SK-N-SH treated with all-trans-retinoic acid at 6 μM for 48 hours (cell line): ENCODE results near the gene IL31.
A peak's percentile ranks its signal among the peaks of the same experiment; 100 is the strongest.

Source experiments
- ATAC-seq: fragments of 200-7000 bp; cut with Tn5 transposase; 3 replicates; pipeline ENCODE4 v1.9.1; 2020; ENCODE audit warnings: mild to moderate bottlenecking, moderate library complexity
- ARNTL ChIP-seq: fragments of 450-650 bp; formaldehyde crosslinking; IDR thresholded peaks from 2 replicates; pipeline ENCODE4 v1.5.0; 2020; ENCODE audit warnings: low read depth, mild to moderate bottlenecking, moderate library complexity, borderline replicate concordance
- BACH2 ChIP-seq: fragments of 250-450 bp; sonication (Bioruptor Pico); IDR thresholded peaks from 2 replicates; pipeline ENCODE4 v1.9.0; 2021; ENCODE audit warnings: mild to moderate bottlenecking, borderline replicate concordance
- CSDC2 ChIP-seq: fragments of 250-450 bp; sonication (Bioruptor Pico); IDR thresholded peaks from 2 replicates; pipeline ENCODE4 v1.5.0; 2020; ENCODE audit warnings: mild to moderate bottlenecking, moderate library complexity
- ESRRG ChIP-seq: fragments of 250-450 bp; sonication (Bioruptor Pico); IDR thresholded peaks from 2 replicates; pipeline ENCODE4 v1.6.1; 2021; ENCODE audit warnings: mild to moderate bottlenecking
- GLIS3 ChIP-seq: fragments of 250-450 bp; sonication (Bioruptor Pico); IDR thresholded peaks from 2 replicates; pipeline ENCODE4 v1.5.0; 2020; ENCODE audit warnings: mild to moderate bottlenecking, moderate library complexity
- ISL1 ChIP-seq: fragments of 250-450 bp; sonication (Bioruptor Pico); IDR thresholded peaks from 2 replicates; pipeline ENCODE4 v2.1.2; 2022; ENCODE audit warnings: mild to moderate bottlenecking, moderate library complexity
- OSR1 ChIP-seq: fragments of 250-450 bp; sonication (Bioruptor Pico); IDR thresholded peaks from 2 replicates; pipeline ENCODE4 v1.8.0; 2022; ENCODE audit warnings: moderate library complexity, mild to moderate bottlenecking, inconsistent platforms
- PPARA ChIP-seq: fragments of 250-450 bp; sonication (Bioruptor Pico); IDR thresholded peaks from 2 replicates; pipeline ENCODE4 v1.5.0; 2020; ENCODE audit warnings: mild to moderate bottlenecking, borderline replicate concordance
- SNAI2 ChIP-seq: fragments of 250-450 bp; sonication (Bioruptor Pico); IDR thresholded peaks from 2 replicates; pipeline ENCODE4 v1.5.0; 2020; ENCODE audit warnings: mild to moderate bottlenecking, moderate library complexity
- TCF4 ChIP-seq: fragments of 250-450 bp; sonication (Bioruptor Pico); IDR thresholded peaks from 2 replicates; pipeline ENCODE4 v1.8.0; 2021; ENCODE audit warnings: mild to moderate bottlenecking, moderate library complexity, borderline replicate concordance
- TOX ChIP-seq: fragments of 250-450 bp; sonication (Bioruptor Pico); IDR thresholded peaks from 2 replicates; pipeline ENCODE4 v1.8.0; 2021; ENCODE audit warnings: mild to moderate bottlenecking, moderate library complexity, borderline replicate concordance
- ZC3H10 ChIP-seq: fragments of 250-450 bp; sonication (Bioruptor Pico); IDR thresholded peaks from 2 replicates; pipeline ENCODE4 v1.5.1; 2021; ENCODE audit warnings: mild to moderate bottlenecking, moderate library complexity
- ZFP3 ChIP-seq: fragments of 250-450 bp; sonication (Bioruptor Pico); IDR thresholded peaks from 2 replicates; pipeline ENCODE4 v1.5.0; 2020; ENCODE audit warnings: mild to moderate bottlenecking, moderate library complexity
- ZNF565 ChIP-seq: fragments of 450-650 bp; formaldehyde crosslinking; conservative IDR thresholded peaks from 2 replicates; pipeline ENCODE4 v1.5.0; 2020; ENCODE audit warnings: low read depth, mild to moderate bottlenecking, moderate library complexity
- ZNF70 ChIP-seq: fragments of 450-650 bp; formaldehyde crosslinking; IDR thresholded peaks from 2 replicates; pipeline ENCODE4 v1.5.0; 2020; ENCODE audit warnings: mild to moderate bottlenecking, moderate library complexity
- TF ChIP-seq, protein P1 (sequence below): fragments of 250-450 bp; sonication (Bioruptor Pico); IDR thresholded peaks from 2 replicates; pipeline ENCODE4 v1.8.0; 2020; ENCODE audit warnings: mild to moderate bottlenecking, moderate library complexity, borderline replicate concordance
- TF ChIP-seq, protein P2 (sequence below): fragments of 250-450 bp; sonication (Bioruptor Pico); IDR thresholded peaks from 2 replicates; pipeline ENCODE4 v1.5.0; 2020; ENCODE audit warnings: mild to moderate bottlenecking, moderate library complexity
- TF ChIP-seq, protein P3 (sequence below): fragments of 250-450 bp; sonication (Bioruptor Pico); IDR thresholded peaks from 2 replicates; pipeline ENCODE4 v1.8.0; 2021; ENCODE audit warnings: low read depth, mild to moderate bottlenecking, moderate library complexity, borderline replicate concordance
- TF ChIP-seq, protein P4 (sequence below): fragments of 250-450 bp; sonication (Bioruptor Pico); IDR thresholded peaks from 2 replicates; pipeline ENCODE4 v1.5.1; 2020; ENCODE audit warnings: low read depth, mild to moderate bottlenecking, moderate library complexity

IL31 gene

DNA sequence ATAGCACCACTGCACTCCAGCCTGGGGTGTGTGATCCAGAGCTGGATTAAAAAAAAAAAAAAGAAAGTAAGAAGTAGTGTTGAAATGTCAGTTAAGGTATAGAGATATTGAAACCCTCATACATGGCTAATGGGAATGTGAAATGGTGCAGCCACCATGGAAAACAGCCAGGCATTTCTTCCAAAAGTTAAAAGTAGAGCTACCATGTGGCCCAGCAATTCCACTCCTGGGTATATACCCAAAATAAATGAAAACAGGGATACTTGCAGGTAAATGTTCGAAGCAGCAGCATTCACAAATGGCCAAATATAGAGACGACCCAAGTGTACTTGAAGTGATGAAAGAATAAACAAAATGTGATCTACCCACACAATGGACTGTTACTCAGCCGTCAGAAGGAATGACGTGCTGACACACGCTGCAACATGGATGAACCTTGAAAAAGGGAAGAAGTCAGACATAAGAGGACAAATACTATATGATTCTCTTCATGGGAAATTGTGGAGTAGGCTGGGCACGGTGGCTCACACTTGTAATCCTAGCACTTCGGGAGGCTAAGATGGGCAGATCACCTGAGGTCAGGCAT, 15.2 kb downstream of the IL31 start:
- ATAC-seq, result no peak

DNA sequence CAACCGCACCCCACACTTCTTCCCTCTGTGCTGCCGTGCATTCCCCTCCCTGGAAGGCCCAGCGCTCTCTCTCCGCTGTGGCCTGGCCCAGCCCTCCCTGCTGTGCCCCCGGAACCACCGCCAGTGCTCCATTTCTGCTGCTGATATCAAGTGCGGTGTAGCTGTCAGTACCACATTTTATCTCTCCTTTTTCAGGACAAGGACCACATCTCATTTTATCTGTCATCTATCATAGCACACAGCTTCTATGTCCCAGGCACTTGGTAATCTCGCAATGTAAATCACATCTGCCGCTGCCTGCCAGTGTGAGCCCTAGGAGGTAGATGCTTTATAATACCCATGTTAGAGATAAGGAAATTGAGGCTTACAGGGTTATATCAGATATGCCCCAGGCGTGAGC, 18.3 kb downstream of the IL31 start:
- no peak for ATAC-seq
- no peak for TF ChIP-seq CSDC2 (CRISPR knock-in tag)
- no peak for TF ChIP-seq ZNF565
- TF ChIP-seq, protein P1, sequence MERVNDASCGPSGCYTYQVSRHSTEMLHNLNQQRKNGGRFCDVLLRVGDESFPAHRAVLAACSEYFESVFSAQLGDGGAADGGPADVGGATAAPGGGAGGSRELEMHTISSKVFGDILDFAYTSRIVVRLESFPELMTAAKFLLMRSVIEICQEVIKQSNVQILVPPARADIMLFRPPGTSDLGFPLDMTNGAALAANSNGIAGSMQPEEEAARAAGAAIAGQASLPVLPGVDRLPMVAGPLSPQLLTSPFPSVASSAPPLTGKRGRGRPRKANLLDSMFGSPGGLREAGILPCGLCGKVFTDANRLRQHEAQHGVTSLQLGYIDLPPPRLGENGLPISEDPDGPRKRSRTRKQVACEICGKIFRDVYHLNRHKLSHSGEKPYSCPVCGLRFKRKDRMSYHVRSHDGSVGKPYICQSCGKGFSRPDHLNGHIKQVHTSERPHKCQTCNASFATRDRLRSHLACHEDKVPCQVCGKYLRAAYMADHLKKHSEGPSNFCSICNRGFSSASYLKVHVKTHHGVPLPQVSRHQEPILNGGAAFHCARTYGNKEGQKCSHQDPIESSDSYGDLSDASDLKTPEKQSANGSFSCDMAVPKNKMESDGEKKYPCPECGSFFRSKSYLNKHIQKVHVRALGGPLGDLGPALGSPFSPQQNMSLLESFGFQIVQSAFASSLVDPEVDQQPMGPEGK (CRISPR knock-in tag), result no peak
- TF ChIP-seq SNAI2 (CRISPR knock-in tag), result no peak
- no peak for TF ChIP-seq ESRRG (CRISPR knock-in tag)
- peak; percentile 25; the same call in 1 of the 2 replicates for TF ChIP-seq TCF4 (CRISPR knock-in tag)
- no peak for TF ChIP-seq GLIS3 (CRISPR knock-in tag)

More for the DNA sequence above, 15.2 kb downstream of the IL31 start:
- TF ChIP-seq, protein P2, sequence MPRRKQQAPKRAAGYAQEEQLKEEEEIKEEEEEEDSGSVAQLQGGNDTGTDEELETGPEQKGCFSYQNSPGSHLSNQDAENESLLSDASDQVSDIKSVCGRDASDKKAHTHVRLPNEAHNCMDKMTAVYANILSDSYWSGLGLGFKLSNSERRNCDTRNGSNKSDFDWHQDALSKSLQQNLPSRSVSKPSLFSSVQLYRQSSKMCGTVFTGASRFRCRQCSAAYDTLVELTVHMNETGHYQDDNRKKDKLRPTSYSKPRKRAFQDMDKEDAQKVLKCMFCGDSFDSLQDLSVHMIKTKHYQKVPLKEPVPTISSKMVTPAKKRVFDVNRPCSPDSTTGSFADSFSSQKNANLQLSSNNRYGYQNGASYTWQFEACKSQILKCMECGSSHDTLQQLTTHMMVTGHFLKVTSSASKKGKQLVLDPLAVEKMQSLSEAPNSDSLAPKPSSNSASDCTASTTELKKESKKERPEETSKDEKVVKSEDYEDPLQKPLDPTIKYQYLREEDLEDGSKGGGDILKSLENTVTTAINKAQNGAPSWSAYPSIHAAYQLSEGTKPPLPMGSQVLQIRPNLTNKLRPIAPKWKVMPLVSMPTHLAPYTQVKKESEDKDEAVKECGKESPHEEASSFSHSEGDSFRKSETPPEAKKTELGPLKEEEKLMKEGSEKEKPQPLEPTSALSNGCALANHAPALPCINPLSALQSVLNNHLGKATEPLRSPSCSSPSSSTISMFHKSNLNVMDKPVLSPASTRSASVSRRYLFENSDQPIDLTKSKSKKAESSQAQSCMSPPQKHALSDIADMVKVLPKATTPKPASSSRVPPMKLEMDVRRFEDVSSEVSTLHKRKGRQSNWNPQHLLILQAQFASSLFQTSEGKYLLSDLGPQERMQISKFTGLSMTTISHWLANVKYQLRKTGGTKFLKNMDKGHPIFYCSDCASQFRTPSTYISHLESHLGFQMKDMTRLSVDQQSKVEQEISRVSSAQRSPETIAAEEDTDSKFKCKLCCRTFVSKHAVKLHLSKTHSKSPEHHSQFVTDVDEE (CRISPR knock-in tag), result no peak
- no peak for TF ChIP-seq ZC3H10
- TF ChIP-seq ISL1 (CRISPR knock-in tag), result no peak
- no peak for TF ChIP-seq TOX
- no peak for TF ChIP-seq PPARA

DNA sequence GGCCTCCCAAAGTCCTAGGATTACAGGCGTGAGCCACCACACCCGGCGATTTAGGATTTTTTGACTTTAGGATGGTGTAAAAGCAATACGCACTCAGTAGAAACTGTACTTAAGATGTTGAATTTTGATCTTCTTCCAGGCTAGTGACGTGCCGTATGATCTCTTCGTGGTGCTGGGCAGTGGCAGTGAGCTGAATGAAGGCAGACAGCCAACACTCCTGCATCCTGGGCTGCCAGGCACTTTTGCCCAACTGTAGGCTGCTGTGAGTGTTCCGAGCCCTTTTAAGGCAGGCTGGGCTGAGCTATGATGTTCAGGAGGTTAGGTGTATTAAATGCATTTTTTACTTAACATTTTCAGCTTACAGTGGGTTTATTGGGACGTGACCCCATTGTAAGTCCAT, 21.3 kb downstream of the IL31 start:
- no peak for ATAC-seq
- TF ChIP-seq ZC3H10 (no peak), SNAI2 (CRISPR knock-in tag) (no peak), TCF4 (CRISPR knock-in tag) (no peak), ZNF70 (no peak), OSR1 (CRISPR knock-in tag) (no peak), PPARA (no peak), ZNF565 (no peak), BACH2 (CRISPR knock-in tag) (no peak), ARNTL (CRISPR knock-in tag) (no peak), ZFP3 (CRISPR knock-in tag) (no peak), TOX (no peak)
- TF ChIP-seq, protein P1 (CRISPR knock-in tag), result no peak
- TF ChIP-seq, protein P3, sequence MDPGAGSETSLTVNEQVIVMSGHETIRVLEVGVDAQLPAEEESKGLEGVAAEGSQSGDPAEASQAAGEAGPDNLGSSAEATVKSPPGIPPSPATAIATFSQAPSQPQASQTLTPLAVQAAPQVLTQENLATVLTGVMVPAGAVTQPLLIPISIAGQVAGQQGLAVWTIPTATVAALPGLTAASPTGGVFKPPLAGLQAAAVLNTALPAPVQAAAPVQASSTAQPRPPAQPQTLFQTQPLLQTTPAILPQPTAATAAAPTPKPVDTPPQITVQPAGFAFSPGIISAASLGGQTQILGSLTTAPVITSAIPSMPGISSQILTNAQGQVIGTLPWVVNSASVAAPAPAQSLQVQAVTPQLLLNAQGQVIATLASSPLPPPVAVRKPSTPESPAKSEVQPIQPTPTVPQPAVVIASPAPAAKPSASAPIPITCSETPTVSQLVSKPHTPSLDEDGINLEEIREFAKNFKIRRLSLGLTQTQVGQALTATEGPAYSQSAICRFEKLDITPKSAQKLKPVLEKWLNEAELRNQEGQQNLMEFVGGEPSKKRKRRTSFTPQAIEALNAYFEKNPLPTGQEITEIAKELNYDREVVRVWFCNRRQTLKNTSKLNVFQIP (CRISPR knock-in tag), result no peak

DNA sequence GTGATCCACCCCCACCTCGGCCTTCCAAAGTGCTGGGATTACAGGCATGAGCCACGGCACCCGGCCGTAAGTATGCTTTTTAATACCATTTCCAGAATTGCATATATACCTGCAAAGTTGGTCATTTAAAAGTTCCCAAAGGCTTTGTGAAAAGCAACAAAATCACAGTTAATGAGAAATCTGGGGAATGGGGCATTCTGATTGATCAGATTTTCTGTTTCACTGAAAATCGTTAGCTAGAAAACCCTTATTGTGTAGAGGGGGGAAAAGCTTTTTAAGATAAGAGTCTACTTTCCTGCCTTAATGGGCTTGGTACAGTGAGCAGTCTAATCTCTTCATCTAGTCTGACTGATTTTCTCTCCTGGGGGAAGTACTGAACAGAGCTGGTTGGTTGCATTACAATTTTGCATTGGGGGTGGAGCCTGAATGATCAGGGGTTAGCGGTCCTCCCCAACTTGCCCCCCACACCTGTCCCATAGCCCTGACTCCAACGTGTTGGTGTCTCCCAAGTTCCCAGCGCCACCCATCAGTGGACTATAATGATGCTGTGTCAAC, 23.8 kb downstream of the IL31 start:
- ATAC-seq, result no peak
- TF ChIP-seq, protein P2 (CRISPR knock-in tag), result no peak
- TF ChIP-seq, protein P1 (CRISPR knock-in tag), result no peak
- TF ChIP-seq CSDC2 (CRISPR knock-in tag) (no peak), PPARA (no peak), ISL1 (CRISPR knock-in tag) (no peak), ZC3H10 (no peak), ZNF70 (no peak), ARNTL (CRISPR knock-in tag) (no peak), BACH2 (CRISPR knock-in tag) (no peak), TOX (no peak)
- TF ChIP-seq, protein P4, sequence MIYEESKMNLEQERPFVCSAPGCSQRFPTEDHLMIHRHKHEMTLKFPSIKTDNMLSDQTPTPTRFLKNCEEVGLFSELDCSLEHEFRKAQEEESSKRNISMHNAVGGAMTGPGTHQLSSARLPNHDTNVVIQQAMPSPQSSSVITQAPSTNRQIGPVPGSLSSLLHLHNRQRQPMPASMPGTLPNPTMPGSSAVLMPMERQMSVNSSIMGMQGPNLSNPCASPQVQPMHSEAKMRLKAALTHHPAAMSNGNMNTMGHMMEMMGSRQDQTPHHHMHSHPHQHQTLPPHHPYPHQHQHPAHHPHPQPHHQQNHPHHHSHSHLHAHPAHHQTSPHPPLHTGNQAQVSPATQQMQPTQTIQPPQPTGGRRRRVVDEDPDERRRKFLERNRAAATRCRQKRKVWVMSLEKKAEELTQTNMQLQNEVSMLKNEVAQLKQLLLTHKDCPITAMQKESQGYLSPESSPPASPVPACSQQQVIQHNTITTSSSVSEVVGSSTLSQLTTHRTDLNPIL (CRISPR knock-in tag), result no peak
